Fibroblast of the conjunctiva (primary cell): ENCODE data around the gene APOL1.

Experiments used
- DNase-seq: peaks from one replicate; pipeline ENCODE4 v3.0.0-alpha.2; 2010; ENCODE audit warnings: low read depth

The APOL1 gene

DNA sequence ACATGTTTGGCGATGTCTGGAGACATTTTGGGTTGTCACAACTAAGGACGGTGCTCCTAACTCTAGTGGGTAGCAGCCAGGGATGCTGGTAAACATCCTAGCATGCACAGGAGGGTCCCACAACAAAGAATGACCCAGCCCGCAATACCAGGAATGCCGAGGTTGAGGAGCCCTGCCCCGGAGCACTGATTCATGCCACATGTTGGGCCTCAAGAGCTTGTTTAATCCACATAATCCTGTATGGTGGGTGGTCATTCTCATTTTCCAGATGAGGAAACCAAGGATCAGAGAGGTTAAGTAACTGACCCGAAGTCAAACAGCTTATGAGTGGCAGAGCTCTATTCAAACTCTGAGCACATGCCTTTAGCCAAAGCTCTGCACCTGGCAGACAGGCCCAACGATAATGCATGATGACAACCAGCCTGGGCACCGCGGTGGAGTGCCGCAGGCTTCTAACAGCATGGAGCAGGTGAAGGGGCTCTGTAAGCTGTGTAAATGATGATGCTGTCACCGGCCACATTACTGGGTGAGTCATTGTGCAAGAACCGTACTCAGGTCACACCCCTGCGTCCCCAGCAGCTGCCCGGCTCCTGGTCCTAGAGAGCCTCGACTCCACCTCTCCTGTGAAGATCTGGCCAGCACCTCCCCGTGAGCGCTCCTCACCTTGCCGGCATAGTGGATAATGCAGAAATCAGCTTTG, 58.6 kb downstream of the APOL1 start:
- no peak for DNase-seq

DNA sequence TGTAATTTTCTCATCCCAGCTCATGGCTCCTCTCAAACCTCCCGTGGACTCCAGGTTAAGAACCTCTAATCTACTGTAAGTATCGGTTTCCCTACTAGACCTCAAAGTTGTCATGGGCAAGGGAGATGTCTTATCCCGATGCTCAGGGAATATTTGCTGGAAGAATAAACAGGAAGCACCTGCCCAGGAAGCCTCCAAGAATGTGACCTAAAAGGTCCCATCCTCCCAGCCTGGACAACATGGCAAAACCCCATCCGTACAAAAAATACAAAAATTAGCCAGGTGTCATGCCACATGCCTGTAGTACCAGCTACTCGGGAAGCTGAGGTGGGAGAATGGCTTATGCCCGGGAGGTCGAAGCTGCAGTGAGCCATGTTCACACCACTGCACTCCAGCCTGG, 62.4 kb downstream of the APOL1 start:
- no peak for DNase-seq

DNA sequence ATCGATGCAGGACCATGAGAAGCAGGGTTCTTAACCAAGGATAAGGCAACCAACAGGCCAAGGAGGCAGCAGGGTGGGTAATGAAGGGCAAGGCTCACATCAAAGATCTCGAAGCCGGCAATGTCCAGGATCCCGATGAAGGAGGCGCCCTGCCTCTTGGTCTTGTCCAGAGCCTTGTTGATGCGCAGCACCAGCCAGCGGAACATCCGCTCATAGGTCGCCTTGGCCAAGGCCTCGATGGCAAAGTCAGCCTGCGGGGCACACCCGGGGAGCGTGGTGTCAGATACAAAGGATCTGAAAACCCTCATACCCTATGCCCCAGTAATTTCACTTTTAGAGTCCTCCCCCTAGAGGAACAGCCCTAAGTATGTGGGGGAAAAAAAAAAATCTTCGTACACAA, 63.5 kb downstream of the APOL1 start:
- DNase-seq: no peak
